T-cell (primary cell): ENCODE data around the gene LRP1. TPM values are rescaled to one million over a fixed set of nuclear protein-coding genes. Genes with fewer than 3 reads are reported as not detected.

Experiments
- ATAC-seq, 4 experiments: fragments of 200-7000 bp in 3 of 4; fragments of 150-1000 bp in 1 of 4; cut with Tn5 transposase; replicated peaks in 1 of 4; 1 replicate in 3 of 4; 2 replicates in 1 of 4; pipeline ENCODE4 v1.10.0; 2021; ENCODE audit warnings: moderate library complexity in 3 of 4, mild to moderate bottlenecking in 2 of 4, moderate number of reproducible peaks in 1 of 4
- CTCF ChIA-PET, 2 donors: fragments of 300-600 bp; sonication (Branson Sonifier 250); formaldehyde crosslinking; loops; one replicate each; lab custom pipeline; 2022; ENCODE audit warnings: antibody characterized with exemption in 2 of 2; lab: Charles Lee
- POLR2A ChIA-PET, 2 donors: fragments of 300-600 bp; sonication (Branson Sonifier 250); formaldehyde crosslinking; loops; one replicate each; lab custom pipeline; 2022; ENCODE audit warnings: antibody characterized with exemption in 2 of 2; lab: Charles Lee
- DNase-seq, 35 experiments: peaks; one replicate each; pipeline versions ENCODE4 v3.0.0 to v3.0.0-alpha.2; 2013 to 2023
- H3K27ac ChIP-seq: one replicate; pipeline ENCODE4 v1.5.1; 2013; ENCODE audit warnings: low read length
- H3K27me3 ChIP-seq, 2 experiments: replicated peaks in 1 of 2; 1 replicate in 1 of 2; 2 replicates in 1 of 2; pipeline versions ENCODE4 v1.6.1 to v1.7.0; 2013; ENCODE audit warnings: low read length in 1 of 2, mixed read lengths in 1 of 2; ENCODE audit not compliant: control insufficient read depth in 2 of 2, insufficient read depth in 2 of 2; ENCODE audit errors: extremely low read depth in 1 of 2
- H3K36me3 ChIP-seq, 2 donors: 1 replicate in 1 of 2; 2 replicates in 1 of 2; pipeline versions ENCODE4 v1.6.1 to v1.7.0; 2013; ENCODE audit warnings: low read length in 1 of 2; ENCODE audit not compliant: control insufficient read depth in 2 of 2, insufficient read depth in 1 of 2; ENCODE audit errors: extremely low read depth in 1 of 2
- H3K4me1 ChIP-seq, 2 experiments: 1 replicate in 1 of 2; 2 replicates in 1 of 2; pipeline versions ENCODE4 v1.6.1 to v1.7.0; 2013; ENCODE audit warnings: low read length in 2 of 2, mixed read lengths in 1 of 2; ENCODE audit not compliant: insufficient read depth in 2 of 2, control insufficient read depth in 1 of 2; ENCODE audit errors: extremely low read depth in 1 of 2
- H3K4me3 ChIP-seq, 2 donors: 1 replicate in 1 of 2; 2 replicates in 1 of 2; pipeline versions ENCODE4 v1.5.1 to v1.7.0; 2013; ENCODE audit warnings: mild to moderate bottlenecking in 2 of 2, low read length in 1 of 2, moderate library complexity in 1 of 2; ENCODE audit not compliant: control insufficient read depth in 1 of 2; ENCODE audit errors: extremely low read depth in 1 of 2
- H3K9me3 ChIP-seq: 2 replicates; pipeline ENCODE4 v1.7.0; 2013
- H3K27ac Mint-ChIP-seq, 2 donors: one replicate each; pipeline ENCODE4 v1.8.0; 2020 to 2021; ENCODE audit warnings: mild to moderate bottlenecking in 2 of 2, mixed read lengths in 2 of 2
- H3K27me3 Mint-ChIP-seq, 2 donors: one replicate each; pipeline ENCODE4 v1.8.0; 2021 to 2022; ENCODE audit warnings: mixed read lengths in 2 of 2
- H3K36me3 Mint-ChIP-seq: one replicate; pipeline ENCODE4 v1.8.0; 2021; ENCODE audit warnings: mixed read lengths
- H3K4me1 Mint-ChIP-seq, 3 donors: one replicate each; pipeline ENCODE4 v1.8.0; 2020 to 2022; ENCODE audit warnings: mixed read lengths in 3 of 3, mild to moderate bottlenecking in 1 of 3
- H3K4me3 Mint-ChIP-seq, 3 donors: one replicate each; pipeline ENCODE4 v1.8.0; 2020 to 2022; ENCODE audit warnings: mild to moderate bottlenecking in 3 of 3, mixed read lengths in 3 of 3, moderate library complexity in 3 of 3
- H3K9me3 Mint-ChIP-seq, 3 donors: one replicate each; pipeline ENCODE4 v1.8.0; 2020 to 2022; ENCODE audit warnings: mixed read lengths in 3 of 3
- WGBS: methylation state at CpG from one replicate; pipeline ENCODE4 v1.1.5; 2013; ENCODE audit warnings: missing lambda C conversion rate; ENCODE audit not compliant: insufficient coverage; 5-methylcytosine and 5-hydroxymethylcytosine counted together
- total RNA-seq, 35 experiments: library from RNA in 6 of 35; stranded (reverse) in 6 of 35; fragments of 120-200 nt in 1 of 35; gene quantifications; one replicate each; pipeline versions ENCODE4 v1.2.1 to v1.2.4 and lab custom pipeline; 2013 to 2026

The LRP1 gene
- total RNA-seq, 5 donors from 2014 or later (not counting 1 experiment from before 2014, with no cell fraction given): 5.9 to 8.1 (median 7.7) TPM

DNA sequence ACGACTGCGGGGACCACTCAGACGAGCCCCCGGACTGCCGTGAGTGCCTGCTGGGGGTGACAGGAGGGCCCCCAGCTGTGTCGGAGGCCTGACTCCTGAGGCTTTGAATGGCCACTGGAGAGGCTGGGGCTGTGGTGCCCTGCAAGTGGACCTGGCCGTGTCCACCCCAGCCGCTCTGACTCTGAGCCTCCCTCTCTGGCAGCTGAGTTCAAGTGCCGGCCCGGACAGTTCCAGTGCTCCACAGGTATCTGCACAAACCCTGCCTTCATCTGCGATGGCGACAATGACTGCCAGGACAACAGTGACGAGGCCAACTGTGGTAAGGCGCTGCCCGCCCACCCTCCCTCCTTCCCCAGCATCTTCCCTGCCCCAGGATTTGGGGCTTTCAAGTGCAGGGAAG, 72.2 kb downstream of the LRP1 start:
- H3K4me3 Mint-ChIP-seq: no peak overlapping the region
- H3K4me3 ChIP-seq: no peak overlapping the region
- no peak for ATAC-seq
- no peaks in the 10 kb centered on the region for H3K4me1 ChIP-seq
- H3K27me3 ChIP-seq: no peaks in the 10 kb centered on the region
- ChIA-PET POLR2A (no interaction called here), CTCF (no interaction called here)
- H3K27me3 Mint-ChIP-seq: no peaks in the 10 kb centered on the region
- no peaks in the 10 kb centered on the region for H3K9me3 Mint-ChIP-seq
- no peak overlapping the region for H3K27ac Mint-ChIP-seq
- H3K27ac ChIP-seq: no peak overlapping the region
- DNase-seq: no peak
- WGBS: 92% methylated on average over 11 of the region's 15 CpGs
- H3K36me3 ChIP-seq: no peaks in the 10 kb centered on the region
- peaks cover 8% of the 10 kb centered on the region for H3K36me3 Mint-ChIP-seq
- H3K4me1 Mint-ChIP-seq: no peaks in the 10 kb centered on the region
- H3K9me3 ChIP-seq: no peaks in the 10 kb centered on the region

DNA sequence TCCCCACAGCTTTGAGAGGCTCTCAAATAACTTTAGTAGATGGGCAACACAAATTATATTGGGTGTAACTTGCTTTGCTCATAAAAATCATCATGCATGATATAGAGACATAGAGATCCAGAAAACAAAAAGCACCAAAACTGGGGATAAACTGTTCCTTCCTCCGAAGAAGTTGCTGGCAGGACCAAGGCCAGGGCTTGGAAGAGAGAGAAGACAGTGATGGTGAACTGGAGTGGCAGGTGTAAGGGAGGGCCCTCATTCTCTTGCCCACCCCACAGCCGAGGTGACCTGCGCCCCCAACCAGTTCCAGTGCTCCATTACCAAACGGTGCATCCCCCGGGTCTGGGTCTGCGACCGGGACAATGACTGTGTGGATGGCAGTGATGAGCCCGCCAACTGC, 72.9 kb downstream of the LRP1 start:
- no peaks in the 10 kb centered on the region for H3K9me3 ChIP-seq
- DNase-seq (no peak), ATAC-seq (no peak)
- ChIA-PET CTCF (no interaction called here), POLR2A (no interaction called here)
- H3K27ac ChIP-seq: no peak overlapping the region
- no peaks in the 10 kb centered on the region for H3K4me1 Mint-ChIP-seq
- no peak overlapping the region for H3K4me3 Mint-ChIP-seq
- WGBS: 64% methylated on average over 3 of the region's 8 CpGs
- no peaks in the 10 kb centered on the region for H3K27me3 ChIP-seq
- no peak overlapping the region for H3K27ac Mint-ChIP-seq
- H3K9me3 Mint-ChIP-seq: no peaks in the 10 kb centered on the region
- peaks cover 7% of the 10 kb centered on the region for H3K36me3 Mint-ChIP-seq
- no peaks in the 10 kb centered on the region for H3K4me1 ChIP-seq
- no peaks in the 10 kb centered on the region for H3K36me3 ChIP-seq
- H3K4me3 ChIP-seq: no peak overlapping the region
- no peaks in the 10 kb centered on the region for H3K27me3 Mint-ChIP-seq

- no peaks in the 10 kb centered on the region for H3K27me3 Mint-ChIP-seq
- ChIA-PET POLR2A (no interaction called here), CTCF (no interaction called here)
- Histone ChIP-seq H3K4me1 (no peaks in the 10 kb centered on the region), H3K36me3 (no peaks in the 10 kb centered on the region), H3K27ac (no peak overlapping the region), H3K4me3 (no peak overlapping the region), H3K27me3 (no peaks in the 10 kb centered on the region), H3K9me3 (no peaks in the 10 kb centered on the region)
- DNase-seq (no peak), ATAC-seq (no peak)
- no peaks in the 10 kb centered on the region for H3K4me1 Mint-ChIP-seq
- H3K4me3 Mint-ChIP-seq: no peak overlapping the region
- WGBS: 88% methylated on average over 14 of the region's 16 CpGs
- H3K9me3 Mint-ChIP-seq: no peaks in the 10 kb centered on the region
- H3K36me3 Mint-ChIP-seq: peaks cover 4% of the 10 kb centered on the region
- H3K27ac Mint-ChIP-seq: no peak overlapping the region
These were observed 73.3 kb downstream of the LRP1 start for GRCh38 chr12:57201631-57202030.

DNA sequence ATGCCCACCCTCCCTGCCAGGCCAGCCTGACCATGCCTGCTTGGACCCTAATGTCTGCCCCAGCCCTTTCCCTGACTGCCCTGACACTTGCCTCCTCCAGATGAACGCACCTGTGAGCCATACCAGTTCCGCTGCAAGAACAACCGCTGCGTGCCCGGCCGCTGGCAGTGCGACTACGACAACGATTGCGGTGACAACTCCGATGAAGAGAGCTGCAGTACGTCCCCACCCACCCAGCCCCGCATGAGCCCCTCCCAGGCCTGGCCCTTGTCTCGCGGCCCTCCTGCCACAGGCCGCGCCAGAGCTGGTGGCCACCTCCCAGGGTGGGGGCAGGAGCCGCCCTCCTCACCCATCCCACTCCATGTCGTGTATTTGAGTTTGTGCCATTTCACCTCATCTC, 74.0 kb downstream of the LRP1 start:
- 90% methylated on average over 15 of the region's 19 CpGs for WGBS
- no peak for DNase-seq
- no peaks in the 10 kb centered on the region for H3K4me1 Mint-ChIP-seq
- CTCF ChIA-PET: no interaction called here
- POLR2A ChIA-PET: no interaction called here
- Histone ChIP-seq H3K27ac (no peak overlapping the region), H3K27me3 (no peaks in the 10 kb centered on the region), H3K4me1 (no peaks in the 10 kb centered on the region), H3K4me3 (no peak overlapping the region), H3K9me3 (no peaks in the 10 kb centered on the region), H3K36me3 (no peaks in the 10 kb centered on the region)
- no peaks in the 10 kb centered on the region for H3K27me3 Mint-ChIP-seq
- H3K36me3 Mint-ChIP-seq: peaks cover 4% of the 10 kb centered on the region
- H3K9me3 Mint-ChIP-seq: no peaks in the 10 kb centered on the region
- no peak overlapping the region for H3K27ac Mint-ChIP-seq
- no peak for ATAC-seq
- no peak overlapping the region for H3K4me3 Mint-ChIP-seq

DNA sequence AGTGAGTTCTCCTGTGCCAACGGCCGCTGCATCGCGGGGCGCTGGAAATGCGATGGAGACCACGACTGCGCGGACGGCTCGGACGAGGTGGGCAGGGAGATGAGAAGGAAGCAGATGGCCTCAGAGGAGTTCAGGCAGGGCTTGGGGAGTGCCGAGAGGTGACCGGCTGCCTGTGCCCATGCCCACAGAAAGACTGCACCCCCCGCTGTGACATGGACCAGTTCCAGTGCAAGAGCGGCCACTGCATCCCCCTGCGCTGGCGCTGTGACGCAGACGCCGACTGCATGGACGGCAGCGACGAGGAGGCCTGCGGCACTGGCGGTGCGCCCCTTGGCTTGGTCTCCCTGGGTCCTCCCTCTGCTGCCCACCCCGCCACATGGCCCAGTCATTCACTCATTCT, 74.9 kb downstream of the LRP1 start:
- H3K36me3 ChIP-seq: no peaks in the 10 kb centered on the region
- DNase-seq: no peak
- no peak for ATAC-seq
- CTCF ChIA-PET: no interaction called here
- no peak overlapping the region for H3K4me3 ChIP-seq
- H3K4me1 ChIP-seq: no peaks in the 10 kb centered on the region
- POLR2A ChIA-PET: interaction anchor here in 1 of 2 donors (0.6 kb wide), 1 partner anchor 42 kb away, joined by 3 read pairs; no protein-coding TSS in a partner anchor
- H3K9me3 Mint-ChIP-seq: no peaks in the 10 kb centered on the region
- no peak overlapping the region for H3K27ac Mint-ChIP-seq
- peaks cover 4% of the 10 kb centered on the region for H3K36me3 Mint-ChIP-seq
- 96% methylated on average over 26 of the region's 28 CpGs for WGBS
- no peaks in the 10 kb centered on the region for H3K4me1 Mint-ChIP-seq
- no peaks in the 10 kb centered on the region for H3K9me3 ChIP-seq
- H3K4me3 Mint-ChIP-seq: no peak overlapping the region
- H3K27me3 ChIP-seq: no peaks in the 10 kb centered on the region
- no peak overlapping the region for H3K27ac ChIP-seq
- H3K27me3 Mint-ChIP-seq: no peaks in the 10 kb centered on the region

DNA sequence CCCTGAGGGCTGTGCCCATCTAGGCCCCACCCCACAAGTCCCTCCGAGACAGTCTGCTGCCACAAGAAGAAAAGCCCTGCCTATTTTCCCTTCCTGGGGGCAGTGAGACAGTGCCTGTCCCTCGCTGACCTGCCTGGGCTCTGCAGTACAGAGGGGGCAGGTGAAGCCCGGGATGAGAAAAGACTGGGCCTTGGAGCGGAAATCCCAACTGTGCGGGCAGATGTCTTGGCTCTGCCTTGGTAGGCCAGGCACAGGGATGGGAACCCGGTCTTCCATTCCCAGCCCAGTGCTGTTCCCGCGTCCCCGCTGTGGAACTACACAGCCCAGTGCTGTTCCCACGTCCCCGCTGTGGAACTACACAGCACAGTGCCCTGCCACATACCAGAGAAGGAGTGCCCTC, 75.5 kb downstream of the LRP1 start:
- H3K4me1 Mint-ChIP-seq: no peaks in the 10 kb centered on the region
- ChIA-PET POLR2A (interaction anchor here in 1 of 2 donors (0.6 kb wide), 1 partner anchor 42 kb away, joined by 3 read pairs; no protein-coding TSS in a partner anchor), CTCF (no interaction called here)

GRCh38 chr12:57204454-57204853, 76.2 kb downstream of the LRP1 start:
- Mint-ChIP-seq H3K4me3 (no peak overlapping the region), H3K9me3 (no peaks in the 10 kb centered on the region), H3K4me1 (no peaks in the 10 kb centered on the region), H3K27me3 (no peaks in the 10 kb centered on the region), H3K36me3 (no peaks in the 10 kb centered on the region), H3K27ac (no peak overlapping the region)
- no peaks in the 10 kb centered on the region for H3K4me1 ChIP-seq
- H3K27me3 ChIP-seq: no peaks in the 10 kb centered on the region
- ChIA-PET POLR2A (no interaction called here), CTCF (no interaction called here)
- H3K27ac ChIP-seq: no peak overlapping the region
- ATAC-seq: no peak
- WGBS: 86% methylated on average over 14 of the region's 19 CpGs
- no peaks in the 10 kb centered on the region for H3K36me3 ChIP-seq
- no peaks in the 10 kb centered on the region for H3K9me3 ChIP-seq
- no peak overlapping the region for H3K4me3 ChIP-seq
- no peak for DNase-seq

More for the DNA sequence above, 75.5 kb downstream of the LRP1 start:
- Histone ChIP-seq H3K4me1 (no peaks in the 10 kb centered on the region), H3K4me3 (no peak overlapping the region), H3K27ac (no peak overlapping the region), H3K9me3 (no peaks in the 10 kb centered on the region), H3K27me3 (no peaks in the 10 kb centered on the region), H3K36me3 (no peaks in the 10 kb centered on the region)
- 85% methylated on average over 10 of the region's 11 CpGs for WGBS
- H3K27me3 Mint-ChIP-seq: no peaks in the 10 kb centered on the region
- H3K9me3 Mint-ChIP-seq: no peaks in the 10 kb centered on the region
- DNase-seq (no peak), ATAC-seq (no peak)
- no peak overlapping the region for H3K27ac Mint-ChIP-seq
- no peak overlapping the region for H3K4me3 Mint-ChIP-seq
- H3K36me3 Mint-ChIP-seq: no peaks in the 10 kb centered on the region
